CD14-positive monocyte (primary cell): ENCODE measurements around the gene FAM135A. TPM values are rescaled to one million over a fixed set of nuclear protein-coding genes. Genes with fewer than 3 reads are reported as not detected.

Experiments used
- DNase-seq, 3 donors: peaks; one replicate each; pipeline ENCODE4 v3.0.0-alpha.2; 2011 to 2022
- H2AFZ ChIP-seq: 2 replicates; pipeline ENCODE4 v1.6.0; 2012; ENCODE audit warnings: mild to moderate bottlenecking, low read depth, low read length, inconsistent platforms; ENCODE audit not compliant: insufficient read depth, poor library complexity, severe bottlenecking
- H3K27ac ChIP-seq, 2 donors: 1 replicate in 1 of 2; 2 replicates in 1 of 2; pipeline ENCODE4 v1.5.1; 2012 to 2013; ENCODE audit warnings: low read length in 2 of 2, control low read depth in 1 of 2, inconsistent platforms in 1 of 2, low read depth in 1 of 2, mild to moderate bottlenecking in 1 of 2
- H3K27me3 ChIP-seq, 2 donors: one replicate each; pipeline versions ENCODE4 v1.6.0 to v1.6.1; 2011 to 2013; ENCODE audit warnings: low read length in 2 of 2; ENCODE audit not compliant: control insufficient read depth in 2 of 2, insufficient read depth in 2 of 2
- H3K36me3 ChIP-seq, 2 donors: replicated peaks in 1 of 2; 1 replicate in 1 of 2; 2 replicates in 1 of 2; pipeline versions ENCODE4 v1.5.1 to v1.6.1; 2012 to 2013; ENCODE audit warnings: low read length in 2 of 2, control low read depth in 1 of 2, inconsistent platforms in 1 of 2, mild to moderate bottlenecking in 1 of 2; ENCODE audit not compliant: insufficient read depth in 2 of 2, control insufficient read depth in 1 of 2
- H3K4me1 ChIP-seq, 2 donors: 1 replicate in 1 of 2; 2 replicates in 1 of 2; pipeline versions ENCODE4 v1.5.1 to v1.6.1; 2012 to 2013; ENCODE audit warnings: low read length in 2 of 2, control low read depth in 1 of 2, inconsistent platforms in 1 of 2, mild to moderate bottlenecking in 1 of 2, moderate library complexity in 1 of 2; ENCODE audit not compliant: insufficient read depth in 2 of 2, control insufficient read depth in 1 of 2
- H3K4me2 ChIP-seq: replicated peaks from 2 replicates; pipeline ENCODE3; 2012; ENCODE audit warnings: low read length, moderate library complexity, mild to moderate bottlenecking; ENCODE audit not compliant: poor library complexity, severe bottlenecking; ENCODE audit errors: extremely low read depth
- H3K4me3 ChIP-seq, 3 experiments: fragments of 200-600 bp in 1 of 3; sonication (generic) in 1 of 3; replicated peaks in 1 of 3; 1 replicate in 2 of 3; 2 replicates in 1 of 3; pipeline ENCODE4 v1.5.1; 2011 to 2013; ENCODE audit warnings: low read length in 3 of 3, mild to moderate bottlenecking in 3 of 3, control low read depth in 2 of 3, low read depth in 2 of 3, inconsistent platforms in 1 of 3, moderate library complexity in 1 of 3
- H3K79me2 ChIP-seq: 2 replicates; pipeline ENCODE4 v1.6.0; 2012; ENCODE audit warnings: mild to moderate bottlenecking, control low read depth, inconsistent platforms, low read length, moderate library complexity; ENCODE audit not compliant: insufficient read depth
- H3K9ac ChIP-seq: 2 replicates; pipeline ENCODE4 v1.6.0; 2017; ENCODE audit warnings: low read length, mild to moderate bottlenecking; ENCODE audit not compliant: insufficient read depth, poor library complexity, severe bottlenecking
- H3K9me3 ChIP-seq, 2 donors: replicated peaks in 1 of 2; 1 replicate in 1 of 2; 2 replicates in 1 of 2; pipeline versions ENCODE4 v1.5.1 to v1.6.1; 2012 to 2013; ENCODE audit warnings: low read length in 2 of 2, control low read depth in 1 of 2; ENCODE audit not compliant: control insufficient read depth in 1 of 2, insufficient read depth in 1 of 2
- H4K20me1 ChIP-seq: 2 replicates; pipeline ENCODE4 v1.6.0; 2012; ENCODE audit warnings: mild to moderate bottlenecking, low read length, control low read depth, moderate library complexity; ENCODE audit not compliant: insufficient read depth
- H3K27ac Mint-ChIP-seq, 7 donors: one replicate each; pipeline ENCODE4 v1.8.0; 2020; ENCODE audit warnings: mild to moderate bottlenecking in 7 of 7, mixed read lengths in 7 of 7, moderate library complexity in 6 of 7, inconsistent platforms in 2 of 7
- H3K27me3 Mint-ChIP-seq, 3 donors: one replicate each; pipeline ENCODE4 v1.8.0; 2021 to 2022; ENCODE audit warnings: low read depth in 3 of 3, mild to moderate bottlenecking in 3 of 3, mixed read lengths in 3 of 3, moderate library complexity in 3 of 3, inconsistent platforms in 1 of 3
- H3K36me3 Mint-ChIP-seq, 2 donors: one replicate each; pipeline ENCODE4 v1.8.0; 2020; ENCODE audit warnings: mixed read lengths in 2 of 2, inconsistent platforms in 1 of 2, mild to moderate bottlenecking in 1 of 2
- H3K4me1 Mint-ChIP-seq: one replicate; pipeline ENCODE4 v1.8.0; 2020; ENCODE audit warnings: mild to moderate bottlenecking, mixed read lengths
- H3K4me3 Mint-ChIP-seq, 2 donors: one replicate each; pipeline ENCODE4 v1.8.0; 2020; ENCODE audit warnings: mild to moderate bottlenecking in 2 of 2, mixed read lengths in 2 of 2, moderate library complexity in 1 of 2
- H3K9me3 Mint-ChIP-seq, 7 donors: one replicate each; pipeline ENCODE4 v1.8.0; 2020 to 2022; ENCODE audit warnings: mixed read lengths in 7 of 7, mild to moderate bottlenecking in 6 of 7, moderate library complexity in 6 of 7, inconsistent platforms in 2 of 7
- CTCF ChIP-seq: fragments of 200-600 bp; IDR thresholded peaks from one replicate; pipeline ENCODE4 v1.8.0; 2022; ENCODE audit warnings: antibody characterized with exemption, mild to moderate bottlenecking
- WGBS: methylation state at CpG from one replicate; pipeline ENCODE4 v1.1.5; 2013; ENCODE audit warnings: missing lambda C conversion rate; ENCODE audit not compliant: insufficient coverage; 5-methylcytosine and 5-hydroxymethylcytosine counted together
- intact Hi-C, 2 donors: fragments of 100-400 bp; cut with micrococcal nuclease; formaldehyde crosslinking; loops; one replicate each; pipeline versions ENCODE4 v1.15.0 to v1.15.1; 2023
- polyA plus RNA-seq, 3 donors: library from polyadenylated mRNA; depleted of rRNA in 1 of 3; unstranded in 2 of 3; stranded (reverse) in 1 of 3; fragments of 300-500 nt in 2 of 3; fragments of >200 nt in 1 of 3; fragmentation: Illumina TruSeq in 2 of 3; gene quantifications; 1 replicate in 2 of 3; 2 replicates in 1 of 3; pipeline ENCODE4 v1.2.3, GENCODE V29; 2012 to 2021

The FAM135A gene
- polyA plus RNA-seq, 3 donors: 4.1 to 10.3 (median 5.4) TPM

DNA sequence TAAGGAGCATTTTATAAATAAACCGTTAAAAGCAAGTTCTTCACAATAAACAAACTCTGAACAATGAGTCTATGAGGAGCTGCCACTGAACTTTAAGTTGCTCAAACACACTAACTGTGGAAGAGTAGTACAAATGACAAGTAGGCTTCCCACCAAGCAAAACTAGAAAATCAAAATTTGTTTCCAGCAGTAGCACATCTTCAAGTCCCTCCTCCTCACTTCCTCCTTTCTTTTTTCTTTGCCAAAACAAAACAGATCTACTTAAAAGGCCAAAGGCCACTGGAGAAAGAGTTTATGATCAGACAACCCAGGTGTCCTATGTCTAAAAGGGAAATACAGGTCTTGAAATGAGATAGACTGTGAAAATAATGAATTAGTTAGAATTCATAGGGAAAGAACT lies 17.1 kb upstream of the FAM135A start:
- no peaks in the 10 kb centered on the region for H3K9me3 ChIP-seq
- DNase-seq: no peak
- no CpG with 5 or more reads among the region's 1 CpG for WGBS
- peaks cover 11 to 16% of the 10 kb centered on the region in 2 donors for H3K4me1 ChIP-seq
- intact Hi-C loops: no loop called here
- peaks cover 3 to 4% of the 10 kb centered on the region in 2 donors for H3K27me3 ChIP-seq
- H3K9ac ChIP-seq: no peak overlapping the region
- H3K36me3 Mint-ChIP-seq: no peaks in the 10 kb centered on the region
- H3K27ac Mint-ChIP-seq: peak overlapping the region in 1 of 7 donors; percentile 11
- H3K4me1 Mint-ChIP-seq: peaks cover 12% of the 10 kb centered on the region
- H3K79me2 ChIP-seq: no peaks in the 10 kb centered on the region
- no peak overlapping the region for H3K4me3 ChIP-seq
- H3K4me3 Mint-ChIP-seq: no peak overlapping the region
- H4K20me1 ChIP-seq: no peaks in the 10 kb centered on the region
- no peak overlapping the region for H3K4me2 ChIP-seq
- H3K9me3 Mint-ChIP-seq: peaks cover 0 to 6% (median 2%) of the 10 kb centered on the region in 7 donors
- H2AFZ ChIP-seq: no peak overlapping the region
- no peak overlapping the region for H3K27ac ChIP-seq
- TF ChIP-seq CTCF: no peak
- peaks cover 2 to 12% (median 6%) of the 10 kb centered on the region in 3 donors for H3K27me3 Mint-ChIP-seq
- H3K36me3 ChIP-seq: no peaks in the 10 kb centered on the region

GRCh38 chr6:70396796-70397729 lies 16.2 kb upstream of the FAM135A start:
- peaks cover 11 to 16% of the 10 kb centered on the region in 2 donors for H3K4me1 ChIP-seq
- no peak overlapping the region for H2AFZ ChIP-seq
- peak overlapping the region; percentile 28 for H3K4me2 ChIP-seq
- Mint-ChIP-seq H3K9me3 (peaks cover 0 to 6% (median 2%) of the 10 kb centered on the region in 7 donors), H3K36me3 (no peaks in the 10 kb centered on the region), H3K4me3 (peak overlapping the region in 1 of 2 donors; percentile 56), H3K27me3 (peaks cover 2 to 10% (median 6%) of the 10 kb centered on the region in 3 donors), H3K27ac (peak overlapping the region in 5 of 7 donors; percentile 16 to 87 (median 48)), H3K4me1 (peaks cover 12% of the 10 kb centered on the region)
- H3K4me3 ChIP-seq: no peak overlapping the region
- intact Hi-C loops: no loop called here
- DNase-seq: peak; percentile 30 to 85 (median 55)
- no peaks in the 10 kb centered on the region for H3K79me2 ChIP-seq
- no peaks in the 10 kb centered on the region for H3K9me3 ChIP-seq
- no peak for TF ChIP-seq CTCF
- peak overlapping the region; percentile 9 to 60 for H3K27ac ChIP-seq
- WGBS: 13% methylated on average over 1 of the region's 10 CpGs
- no peaks in the 10 kb centered on the region for H3K36me3 ChIP-seq
- H3K27me3 ChIP-seq: peaks cover 3 to 5% of the 10 kb centered on the region in 2 donors
- H3K9ac ChIP-seq: no peak overlapping the region
- no peaks in the 10 kb centered on the region for H4K20me1 ChIP-seq
